Stimulated activated CD4-positive, alpha-beta T cell treated with anti-CD3 and anti-CD28 coated beads, Interleukin-4, amount 100 ng/mL, for 4 hours (primary cell): ENCODE data around the gene PTGS1.
"Not testable (repeated sequence)": the region's sequence is repeated elsewhere in the genome, so short reads cannot be mapped to it uniquely, and the experiment has no call there.

Source experiments
- DNase-seq, 2 experiments: peaks; one replicate each; pipeline ENCODE4 v3.0.0-alpha.2; 2020

PTGS1 gene

DNA sequence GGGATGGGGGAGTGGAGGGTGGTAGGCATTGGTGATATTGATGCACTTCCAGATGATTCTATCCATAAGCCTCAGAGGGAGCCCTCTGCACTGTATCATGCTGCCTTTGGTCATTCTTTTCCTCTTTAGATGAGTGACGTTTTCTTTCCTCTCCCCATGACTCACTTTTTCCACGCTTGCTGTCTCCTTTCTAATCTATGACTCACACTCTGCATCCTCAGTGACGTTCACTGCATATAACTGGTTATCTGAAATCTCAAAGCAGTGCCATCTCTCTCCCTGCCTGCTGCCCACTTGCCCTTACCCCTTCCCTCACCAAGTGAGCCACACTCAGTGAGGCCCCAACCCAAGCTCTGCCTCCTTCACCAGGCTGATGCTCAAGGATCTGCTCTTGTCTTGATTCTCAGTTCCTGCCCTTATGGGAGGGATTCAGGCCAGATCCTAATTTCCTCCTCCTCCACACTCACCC is 31.6 kb downstream of the PTGS1 start:
- peak in 1 of 2 experiments; percentile 29 for DNase-seq

DNA sequence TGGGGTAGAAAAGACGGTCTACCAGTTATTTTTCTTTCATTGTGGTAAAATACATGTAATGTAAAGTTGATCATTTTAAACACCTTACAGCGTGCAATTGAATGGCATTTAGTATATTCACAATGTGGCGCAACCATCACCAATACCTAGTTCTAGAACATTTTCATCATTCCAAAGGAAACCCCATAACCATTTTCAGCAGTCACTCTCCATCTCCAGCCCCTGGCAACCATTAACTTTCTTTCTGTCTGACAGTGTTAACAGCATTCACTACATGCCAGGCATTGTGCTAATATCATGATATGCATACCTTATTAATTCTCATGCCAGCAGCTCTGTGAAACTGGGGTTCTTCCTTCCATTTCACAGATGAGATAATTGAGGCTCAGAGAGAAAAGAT is 32.0 kb downstream of the PTGS1 start:
- DNase-seq: no peak

DNA sequence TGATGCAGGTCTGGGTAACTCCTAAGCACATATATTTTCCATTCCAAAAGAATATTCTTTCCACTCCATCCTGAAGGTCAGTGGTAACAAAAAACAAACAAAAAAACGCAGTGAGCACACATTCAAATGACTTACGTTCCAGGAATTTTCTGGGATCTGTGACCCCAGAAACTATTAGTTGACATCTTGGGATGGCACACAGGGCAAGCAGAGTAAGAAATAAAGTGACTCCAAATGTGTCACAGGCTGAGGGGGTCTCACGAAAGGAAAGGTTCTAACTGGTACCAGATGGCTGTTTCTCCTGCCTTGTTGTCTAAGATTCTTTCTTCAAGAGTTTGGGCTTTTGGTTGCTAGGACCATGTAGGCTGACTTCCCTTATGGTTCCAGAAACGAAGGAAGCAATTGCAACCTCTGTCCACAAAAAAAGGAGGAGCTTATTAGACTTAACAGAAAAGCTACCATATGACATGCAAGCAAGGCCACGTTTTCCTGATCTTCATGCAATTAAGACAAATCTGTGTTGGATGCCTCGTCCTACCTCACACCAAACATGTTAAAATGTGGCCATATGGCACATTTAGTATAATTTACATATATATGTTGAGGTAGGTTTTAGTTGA is 32.7 kb downstream of the PTGS1 start:
- DNase-seq: no peak

DNA sequence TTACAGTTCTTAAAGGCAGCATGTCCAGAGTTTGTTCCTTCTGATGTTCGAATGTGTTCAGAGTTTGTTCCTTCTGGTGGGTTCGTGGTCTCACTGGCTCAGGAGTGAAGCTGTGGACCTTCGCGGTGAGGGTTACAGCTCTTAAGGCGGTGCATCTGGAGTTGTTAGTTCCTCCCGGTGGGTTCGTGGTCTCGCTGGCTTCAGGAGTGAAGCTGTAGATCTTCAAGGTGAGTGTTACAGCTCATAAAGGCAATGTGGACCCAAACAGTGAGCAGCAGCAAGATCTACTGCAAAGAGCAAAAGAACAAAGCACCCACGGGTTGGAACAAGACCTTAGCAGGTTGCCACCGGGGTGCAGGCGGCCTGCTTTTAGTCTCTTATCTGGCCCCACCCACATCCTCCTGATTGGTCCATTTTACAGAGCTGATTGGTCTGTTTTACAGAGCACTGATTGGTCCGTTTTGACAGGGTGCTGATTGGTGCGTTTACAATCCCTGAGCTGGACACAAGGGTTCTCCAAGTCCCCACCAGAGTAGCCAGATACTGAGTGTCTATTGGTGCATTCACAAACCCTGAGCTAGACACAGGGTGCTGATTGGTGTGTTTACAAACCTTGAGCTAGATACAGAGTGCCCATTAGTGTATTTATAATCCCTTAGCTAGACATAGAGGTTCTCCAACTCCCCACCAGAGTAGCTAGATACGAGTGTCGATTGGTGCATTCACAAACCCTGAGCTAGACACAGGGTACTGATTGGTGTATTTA is 34.7 kb downstream of the PTGS1 start:
- not testable (repeated sequence) for DNase-seq

DNA sequence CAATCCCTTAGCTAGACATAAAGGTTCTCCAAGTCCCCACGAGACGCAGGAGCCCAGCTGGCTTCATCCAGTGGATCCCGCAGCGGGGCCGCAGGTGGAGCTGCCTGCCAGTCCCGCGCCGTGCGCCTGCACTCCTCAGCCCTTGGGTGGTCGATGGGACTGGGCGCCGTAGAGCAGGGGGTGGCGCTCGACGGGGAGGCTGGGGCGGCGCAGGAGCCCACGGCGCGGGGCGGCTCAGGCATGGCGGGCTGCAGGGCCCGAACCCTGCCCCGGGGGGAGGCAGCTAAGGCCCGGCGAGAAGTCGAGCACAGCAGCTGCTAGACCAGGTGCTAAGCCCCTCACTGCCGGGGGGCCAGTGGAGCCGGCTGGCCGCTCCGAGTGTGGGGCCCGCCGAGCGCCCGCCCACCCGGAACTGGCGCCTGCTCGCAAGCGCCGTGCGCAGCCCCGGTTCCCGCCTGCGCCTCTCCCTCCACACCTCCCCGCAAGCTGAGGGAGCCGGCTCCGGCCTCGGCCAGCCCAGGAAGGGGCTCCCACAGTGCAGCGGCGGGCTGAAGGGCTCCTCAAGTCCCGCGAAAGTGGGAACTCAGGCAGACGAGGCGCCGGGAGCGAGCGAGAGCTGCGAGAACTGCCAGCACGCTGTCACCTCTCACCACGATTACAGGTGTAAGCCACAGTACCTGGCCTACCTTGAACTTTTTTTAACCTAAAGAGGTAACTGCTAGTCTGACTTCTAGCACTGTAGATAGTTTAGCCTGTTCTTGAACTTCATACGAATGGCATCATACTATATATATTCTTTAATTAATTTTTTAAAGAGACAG is 35.5 kb downstream of the PTGS1 start:
- no peak for DNase-seq

DNA sequence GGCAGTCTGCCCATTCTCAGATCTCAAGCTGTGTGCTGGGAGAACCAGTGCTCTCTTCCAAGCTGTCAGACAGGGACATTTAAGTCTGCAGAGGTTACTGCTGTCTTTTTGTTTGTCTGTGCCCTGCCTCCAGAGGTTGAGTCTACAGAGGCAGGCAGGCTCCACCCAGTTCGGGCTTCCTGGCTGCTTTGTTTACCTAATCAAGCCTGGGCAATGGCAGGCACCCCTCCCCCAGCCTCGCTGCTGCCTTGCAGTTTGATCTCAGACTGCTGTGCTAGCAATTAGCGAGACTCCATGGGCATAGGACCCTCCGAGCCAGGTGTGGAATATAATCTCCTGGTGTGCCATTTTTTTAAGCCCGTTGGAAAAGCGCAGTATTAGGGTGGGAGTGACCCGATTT is 43.3 kb downstream of the PTGS1 start:
- DNase-seq: not testable (repeated sequence)

DNA sequence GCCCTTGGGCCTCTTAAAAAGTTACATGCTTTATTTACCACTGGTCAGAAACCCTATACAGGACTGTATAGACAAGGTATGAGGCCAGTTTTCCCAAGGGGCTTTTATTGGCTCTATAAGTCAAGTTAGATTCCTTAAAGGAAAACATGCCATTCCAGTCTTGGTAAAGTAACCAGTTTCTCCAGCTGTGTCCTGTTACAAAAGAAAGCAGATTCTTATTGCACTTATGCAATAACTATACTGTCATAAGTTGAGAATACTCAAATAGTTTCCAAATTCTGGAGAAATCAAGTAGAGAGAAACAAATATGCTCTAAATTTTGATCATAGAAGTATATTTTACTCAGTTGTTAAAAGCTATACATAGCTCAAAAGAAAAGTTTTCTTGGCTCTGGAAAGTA is 47.2 kb downstream of the PTGS1 start:
- DNase-seq: no peak

DNA sequence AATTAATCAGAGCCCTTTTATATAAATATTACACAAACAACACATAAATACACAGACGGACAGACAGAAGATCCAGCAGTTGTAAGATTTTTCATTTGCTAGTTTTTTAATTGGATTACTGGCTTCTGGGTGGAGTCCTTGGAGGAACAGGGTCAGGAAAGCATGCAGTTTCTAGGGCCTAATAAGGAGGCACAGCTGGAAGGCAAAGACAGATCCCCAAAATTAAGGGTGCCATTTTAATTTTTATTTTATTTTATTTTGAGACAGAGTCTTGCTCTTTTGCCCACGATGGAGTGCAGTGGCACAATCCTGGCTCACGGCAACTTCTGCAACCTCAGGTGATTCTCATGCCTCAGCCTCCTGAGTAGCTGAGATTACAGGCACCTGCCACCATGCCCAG is 49.5 kb downstream of the PTGS1 start:
- DNase-seq: no peak

DNA sequence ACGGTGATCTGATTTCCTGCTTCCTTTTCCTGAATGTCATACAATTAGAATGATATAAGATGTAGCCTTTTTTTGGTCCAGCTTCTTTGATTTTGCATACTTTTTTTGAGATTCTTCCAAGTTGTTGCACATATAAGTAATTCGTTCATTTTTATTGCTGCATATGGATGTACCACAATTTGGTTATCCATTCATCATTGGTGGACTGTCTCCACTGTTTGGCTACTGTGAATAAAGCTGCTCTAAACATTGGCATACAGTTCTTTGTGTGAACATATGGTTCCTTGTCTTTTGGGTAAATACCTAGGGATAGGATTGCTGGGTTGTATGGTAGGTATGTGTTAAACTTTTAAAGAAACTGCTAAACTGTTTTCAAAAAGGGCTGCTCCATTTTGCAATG is 54.3 kb downstream of the PTGS1 start:
- no peak for DNase-seq

DNA sequence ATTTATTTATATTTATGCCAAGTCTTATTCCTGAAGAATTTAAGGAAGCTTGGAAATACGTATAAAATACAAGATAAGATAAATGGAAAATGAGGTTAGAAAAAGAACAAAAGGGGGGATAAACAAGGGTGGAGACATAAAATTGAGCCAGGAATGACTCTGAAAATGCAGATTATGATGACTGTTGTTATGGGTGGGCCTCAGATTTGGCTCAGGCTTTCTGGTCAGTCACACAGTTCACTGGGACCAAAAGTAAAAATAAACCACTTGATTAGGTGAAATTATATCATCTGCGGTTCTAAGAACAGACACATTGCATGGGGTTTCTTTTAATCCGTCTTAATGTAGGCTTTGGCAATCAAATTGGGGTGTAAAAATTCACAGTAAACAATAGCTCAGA is 55.9 kb downstream of the PTGS1 start:
- DNase-seq: no peak

DNA sequence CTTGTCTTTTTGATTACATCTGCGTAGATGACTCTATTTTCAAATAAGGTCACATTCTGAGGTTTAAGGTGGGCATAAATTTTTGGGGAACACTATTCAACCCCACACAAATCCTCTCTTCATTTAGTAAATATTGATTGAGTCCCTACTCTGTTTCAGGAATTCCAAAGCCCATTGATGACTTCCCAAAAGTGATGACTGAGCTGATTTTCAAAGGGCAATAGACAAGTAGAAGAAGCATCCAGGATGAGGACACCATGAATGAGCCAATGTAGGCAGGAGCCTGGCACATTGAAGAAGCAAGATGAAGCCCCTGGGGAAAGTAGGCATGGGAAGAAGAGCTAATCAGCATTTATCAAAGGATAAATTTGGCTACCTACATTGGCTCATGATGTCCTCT is 71.7 kb downstream of the PTGS1 start:
- no peak for DNase-seq

DNA sequence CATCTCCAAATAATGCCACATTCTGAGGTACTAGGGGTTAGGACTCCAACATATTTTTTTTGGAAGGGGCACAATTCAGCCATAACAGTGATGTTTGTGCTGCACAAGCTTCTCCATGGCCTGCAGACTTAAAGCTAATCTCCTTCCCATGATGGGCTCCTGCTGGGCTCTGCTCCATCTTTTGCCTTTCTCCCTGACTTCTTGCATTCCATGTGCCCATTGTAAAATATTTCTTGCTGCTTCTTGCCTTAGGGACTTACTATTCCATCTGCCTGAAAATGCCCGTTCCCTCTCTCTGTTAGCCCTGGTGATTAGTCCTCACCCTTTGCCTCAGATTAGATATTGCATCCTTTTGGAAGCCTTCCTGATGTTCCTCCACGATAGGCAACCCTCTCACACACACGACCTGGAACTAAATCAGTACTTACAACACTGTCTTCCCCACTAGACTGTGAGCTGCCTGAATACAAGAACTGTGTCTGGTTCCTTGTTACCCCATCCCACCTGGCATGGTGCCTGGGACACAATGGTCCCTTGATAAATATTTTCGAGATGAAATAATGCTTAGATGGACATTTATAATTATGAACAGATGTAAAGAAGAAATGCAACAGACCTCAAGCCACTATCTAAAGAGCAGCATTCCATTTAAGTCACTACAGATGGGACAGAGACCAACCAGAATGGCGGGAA is 73.4 kb downstream of the PTGS1 start:
- no peak for DNase-seq
